Fibroblast of villous mesenchyme (primary cell): ENCODE measurements around the gene ISOC2. TPM values are rescaled to one million over a fixed set of nuclear protein-coding genes. Genes with fewer than 3 reads are reported as not detected.

ENCODE experiments used
- DNase-seq: peaks from one replicate; pipeline ENCODE4 v3.0.0-alpha.2; 2010; ENCODE audit warnings: low read depth
- H3K4me3 ChIP-seq: 2 replicates; pipeline ENCODE4 v1.5.1; 2011; ENCODE audit warnings: low read depth, mild to moderate bottlenecking, low read length
- total RNA-seq: library from RNA; depleted of rRNA; stranded (reverse); fragments of >200 nt; gene quantifications from 2 replicates; pipeline ENCODE4 v1.2.3, GENCODE V29; 2012
- TF ChIP-seq, protein P1 (sequence below): IDR thresholded peaks from 2 replicates; pipeline ENCODE4 v1.5.1; 2012; ENCODE audit warnings: low read depth, mild to moderate bottlenecking, low read length; ENCODE audit not compliant: insufficient read depth

The ISOC2 gene
- total RNA-seq, 1 donor, result 57.9 TPM

DNA sequence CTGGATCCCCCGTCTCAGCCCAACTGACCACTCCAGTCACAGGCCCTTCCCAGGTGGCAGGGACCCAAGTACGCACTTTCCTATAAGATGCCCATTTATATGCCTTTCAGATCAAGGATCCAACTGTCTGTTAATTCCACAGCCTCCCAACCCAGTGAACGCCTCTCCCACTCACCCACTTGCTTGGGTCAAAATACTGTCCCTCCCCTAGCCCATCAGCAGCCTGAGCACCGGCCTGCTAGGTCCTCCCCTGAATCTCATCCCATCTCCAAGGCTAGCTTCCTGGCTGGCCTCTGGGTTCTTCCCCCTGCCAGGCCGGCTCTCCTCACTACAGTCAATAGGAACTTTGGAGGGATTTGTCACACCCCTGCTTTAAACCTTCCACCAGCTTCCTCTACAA, 55.8 kb downstream of the ISOC2 start:
- DNase-seq, result no peak
- H3K4me3 ChIP-seq, result peak overlapping the region; percentile 82
- TF ChIP-seq, protein P1, sequence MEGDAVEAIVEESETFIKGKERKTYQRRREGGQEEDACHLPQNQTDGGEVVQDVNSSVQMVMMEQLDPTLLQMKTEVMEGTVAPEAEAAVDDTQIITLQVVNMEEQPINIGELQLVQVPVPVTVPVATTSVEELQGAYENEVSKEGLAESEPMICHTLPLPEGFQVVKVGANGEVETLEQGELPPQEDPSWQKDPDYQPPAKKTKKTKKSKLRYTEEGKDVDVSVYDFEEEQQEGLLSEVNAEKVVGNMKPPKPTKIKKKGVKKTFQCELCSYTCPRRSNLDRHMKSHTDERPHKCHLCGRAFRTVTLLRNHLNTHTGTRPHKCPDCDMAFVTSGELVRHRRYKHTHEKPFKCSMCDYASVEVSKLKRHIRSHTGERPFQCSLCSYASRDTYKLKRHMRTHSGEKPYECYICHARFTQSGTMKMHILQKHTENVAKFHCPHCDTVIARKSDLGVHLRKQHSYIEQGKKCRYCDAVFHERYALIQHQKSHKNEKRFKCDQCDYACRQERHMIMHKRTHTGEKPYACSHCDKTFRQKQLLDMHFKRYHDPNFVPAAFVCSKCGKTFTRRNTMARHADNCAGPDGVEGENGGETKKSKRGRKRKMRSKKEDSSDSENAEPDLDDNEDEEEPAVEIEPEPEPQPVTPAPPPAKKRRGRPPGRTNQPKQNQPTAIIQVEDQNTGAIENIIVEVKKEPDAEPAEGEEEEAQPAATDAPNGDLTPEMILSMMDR, result no peak

Other genes with a start within 250 kb of the ISOC2 start
- gene TMEM86B, start 232.9 kb downstream of the ISOC2 start, total RNA-seq, result 1.6 and 1.7 TPM in 2 replicates
- 35.1 and 38.9 TPM in 2 replicates for gene PPP6R1, start 202.6 kb downstream of the ISOC2 start, total RNA-seq
- 25.0 and 31.9 TPM in 2 replicates for gene HSPBP1, start 181.5 kb downstream of the ISOC2 start, total RNA-seq
- 5.6 and 6.1 TPM in 2 replicates for gene BRSK1, start 177.6 kb downstream of the ISOC2 start, total RNA-seq
- gene TMEM150B, start 136.3 kb downstream of the ISOC2 start, total RNA-seq, result not detected in 2 replicates
- 6.9 and 8.7 TPM in 2 replicates for gene KMT5C, start 121.8 kb downstream of the ISOC2 start, total RNA-seq
- gene COX6B2, start 106.9 kb downstream of the ISOC2 start, total RNA-seq, result under 0.01 TPM in 1 of 2 replicates, not detected in the other
- not detected in 2 replicates for gene GARIN5B, start 98.4 kb downstream of the ISOC2 start, total RNA-seq
- gene IL11, start 91.2 kb downstream of the ISOC2 start, total RNA-seq, result 3.0 and 5.2 TPM in 2 replicates
- not detected in 2 replicates for gene TMEM190, start 84.8 kb downstream of the ISOC2 start, total RNA-seq
- gene TMEM238, start 77.3 kb downstream of the ISOC2 start, total RNA-seq, result not detected in 2 replicates
- gene RPL28, start 75.7 kb downstream of the ISOC2 start, total RNA-seq, result 124 and 164 TPM in 2 replicates
- gene UBE2S, start 53.9 kb downstream of the ISOC2 start, total RNA-seq, result 108 and 155 TPM in 2 replicates
- gene SHISA7, start 18.3 kb downstream of the ISOC2 start, total RNA-seq, result not detected in 2 replicates
- not detected in 2 replicates for gene C19orf85, start 3.1 kb upstream of the ISOC2 start, total RNA-seq
- 0.86 and 2.6 TPM in 2 replicates for gene ZNF628, start 15.0 kb upstream of the ISOC2 start, total RNA-seq
- 18.1 and 20.3 TPM in 2 replicates for gene NAT14, start 23.5 kb upstream of the ISOC2 start, total RNA-seq
- 21.2 and 23.2 TPM in 2 replicates for gene SSC5D, start 26.8 kb upstream of the ISOC2 start, total RNA-seq
- not detected in 2 replicates for gene SBK2, start 75.5 kb upstream of the ISOC2 start, total RNA-seq
- under 0.01 TPM in 2 replicates for gene SBK3, start 83.9 kb upstream of the ISOC2 start, total RNA-seq
- 5.6 and 7.7 TPM in 2 replicates for gene ZNF579, start 119.2 kb upstream of the ISOC2 start, total RNA-seq
- gene FIZ1, start 137.9 kb upstream of the ISOC2 start, total RNA-seq, result 4.3 and 5.2 TPM in 2 replicates
- 4.7 and 6.4 TPM in 2 replicates for gene ZNF524, start 138.6 kb upstream of the ISOC2 start, total RNA-seq
- 1.3 and 1.9 TPM in 2 replicates for gene ZNF865, start 144.0 kb upstream of the ISOC2 start, total RNA-seq
- 5.6 and 7.4 TPM in 2 replicates for gene ZNF784, start 162.9 kb upstream of the ISOC2 start, total RNA-seq
- 5.5 and 5.6 TPM in 2 replicates for gene ZNF580, start 179.4 kb upstream of the ISOC2 start, total RNA-seq
- gene ZNF581, start 182.0 kb upstream of the ISOC2 start, total RNA-seq, result 11.0 and 13.0 TPM in 2 replicates
- gene CCDC106, start 186.6 kb upstream of the ISOC2 start, total RNA-seq, result 7.8 and 9.0 TPM in 2 replicates
- gene U2AF2, start 193.4 kb upstream of the ISOC2 start, total RNA-seq, result 99.9 and 111 TPM in 2 replicates
- gene EPN1, start 213.6 kb upstream of the ISOC2 start, total RNA-seq, result 17.7 and 31.2 TPM in 2 replicates